Nephron (organoid): Measurements from ENCODE around the gene LAMTOR5.
A peak's percentile ranks its signal among the peaks of the same experiment; 100 is the strongest.
"Not testable (repeated sequence)": the region's sequence is repeated elsewhere in the genome, so short reads cannot be mapped to it uniquely, and the experiment has no call there.

Experiments used
- H3K27ac Mint-ChIP-seq, 3 experiments: 2 replicates each; pipeline ENCODE4 v1.8.0; 2020; ENCODE audit warnings: mixed read lengths in 3 of 3, mild to moderate bottlenecking in 2 of 3, moderate library complexity in 1 of 3
- H3K27me3 Mint-ChIP-seq: 2 replicates; pipeline ENCODE4 v1.8.0; 2021; ENCODE audit warnings: low read depth, mild to moderate bottlenecking, moderate library complexity, mixed read lengths
- H3K36me3 Mint-ChIP-seq: 2 replicates; pipeline ENCODE4 v1.8.0; 2020; ENCODE audit warnings: low read depth, mixed read lengths
- H3K4me1 Mint-ChIP-seq: 2 replicates; pipeline ENCODE4 v1.8.0; 2020; ENCODE audit warnings: mixed read lengths
- H3K4me3 Mint-ChIP-seq, 3 experiments: 2 replicates each; pipeline ENCODE4 v1.8.0; 2020; ENCODE audit warnings: mild to moderate bottlenecking in 3 of 3, mixed read lengths in 3 of 3, moderate library complexity in 2 of 3
- H3K9me3 Mint-ChIP-seq: 2 replicates; pipeline ENCODE4 v1.8.0; 2020; ENCODE audit warnings: mixed read lengths
- CTCF ChIP-seq, 3 experiments: fragments of 200-600 bp; sonication (generic); IDR thresholded peaks; one replicate each; pipeline ENCODE4 v1.5.0; 2021; ENCODE audit warnings: antibody characterized with exemption in 3 of 3; ENCODE audit not compliant: unreplicated experiment in 3 of 3

The LAMTOR5 gene

GRCh38 chr1:110403805-110404204 is 3.7 kb downstream of the LAMTOR5 start:
- H3K36me3 Mint-ChIP-seq = peaks cover 21% of the 10 kb centered on the region
- H3K9me3 Mint-ChIP-seq = no peaks in the 10 kb centered on the region
- peak overlapping the region in 2 of 3 experiments; percentile 80 to 90 for H3K27ac Mint-ChIP-seq
- peaks cover 14% of the 10 kb centered on the region for H3K4me1 Mint-ChIP-seq
- no peaks in the 10 kb centered on the region for H3K27me3 Mint-ChIP-seq
- no peak overlapping the region for H3K4me3 Mint-ChIP-seq
- no peak for TF ChIP-seq CTCF (IDR thresholded peaks at IDR 0.05; ENCODE audit: unreplicated experiment in 3 of 3)

- not testable (repeated sequence) for H3K4me3 Mint-ChIP-seq, H3K4me1 Mint-ChIP-seq, H3K27ac Mint-ChIP-seq, H3K9me3 Mint-ChIP-seq, H3K27me3 Mint-ChIP-seq
- H3K36me3 Mint-ChIP-seq = peaks cover 34% of the 10 kb centered on the region
These were observed 11.1 kb downstream of the LAMTOR5 start for GRCh38 chr1:110396259-110396958.

DNA sequence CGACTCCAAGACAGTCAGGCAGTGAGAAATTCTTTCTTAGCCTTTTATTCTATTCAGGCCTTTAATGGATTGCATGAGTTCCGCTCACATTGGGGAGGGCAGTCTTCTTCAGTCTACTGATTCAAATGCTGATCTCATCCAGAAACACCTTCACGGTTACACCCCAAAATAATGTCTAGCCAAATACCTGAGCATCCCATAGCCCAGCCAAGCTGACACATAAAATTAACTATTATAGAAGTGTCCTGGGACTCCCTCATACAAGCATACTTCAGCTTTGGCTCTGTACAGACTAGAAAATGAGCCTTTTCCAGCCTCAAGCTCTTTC is 13.0 kb downstream of the LAMTOR5 start:
- H3K9me3 Mint-ChIP-seq = no peaks in the 10 kb centered on the region
- no peak for TF ChIP-seq CTCF (IDR thresholded peaks at IDR 0.05; ENCODE audit: unreplicated experiment in 3 of 3)
- no peak overlapping the region for H3K4me3 Mint-ChIP-seq
- H3K36me3 Mint-ChIP-seq = peaks cover 26% of the 10 kb centered on the region
- peak overlapping the region; percentile 91 to 94 (median 92) for H3K27ac Mint-ChIP-seq
- peaks cover 23% of the 10 kb centered on the region for H3K4me1 Mint-ChIP-seq
- H3K27me3 Mint-ChIP-seq = no peaks in the 10 kb centered on the region

- Mint-ChIP-seq H3K4me3 (no peak overlapping the region), H3K27me3 (no peaks in the 10 kb centered on the region), H3K4me1 (peaks cover 26% of the 10 kb centered on the region), H3K27ac (peak overlapping the region; percentile 91 to 94 (median 92)), H3K36me3 (peaks cover 26% of the 10 kb centered on the region), H3K9me3 (no peaks in the 10 kb centered on the region)
- no peak for TF ChIP-seq CTCF (IDR thresholded peaks at IDR 0.05; ENCODE audit: unreplicated experiment in 3 of 3)
These were observed 13.6 kb downstream of the LAMTOR5 start for GRCh38 chr1:110393691-110394492.

GRCh38 chr1:110393286-110393685 is 14.2 kb downstream of the LAMTOR5 start:
- Mint-ChIP-seq H3K36me3 (peaks cover 23% of the 10 kb centered on the region), H3K4me3 (no peak overlapping the region), H3K27me3 (no peaks in the 10 kb centered on the region), H3K4me1 (peaks cover 26% of the 10 kb centered on the region), H3K27ac (peak overlapping the region; percentile 91 to 94 (median 92)), H3K9me3 (no peaks in the 10 kb centered on the region)
- TF ChIP-seq CTCF (IDR thresholded peaks at IDR 0.05; ENCODE audit: unreplicated experiment in 3 of 3) = no peak

DNA sequence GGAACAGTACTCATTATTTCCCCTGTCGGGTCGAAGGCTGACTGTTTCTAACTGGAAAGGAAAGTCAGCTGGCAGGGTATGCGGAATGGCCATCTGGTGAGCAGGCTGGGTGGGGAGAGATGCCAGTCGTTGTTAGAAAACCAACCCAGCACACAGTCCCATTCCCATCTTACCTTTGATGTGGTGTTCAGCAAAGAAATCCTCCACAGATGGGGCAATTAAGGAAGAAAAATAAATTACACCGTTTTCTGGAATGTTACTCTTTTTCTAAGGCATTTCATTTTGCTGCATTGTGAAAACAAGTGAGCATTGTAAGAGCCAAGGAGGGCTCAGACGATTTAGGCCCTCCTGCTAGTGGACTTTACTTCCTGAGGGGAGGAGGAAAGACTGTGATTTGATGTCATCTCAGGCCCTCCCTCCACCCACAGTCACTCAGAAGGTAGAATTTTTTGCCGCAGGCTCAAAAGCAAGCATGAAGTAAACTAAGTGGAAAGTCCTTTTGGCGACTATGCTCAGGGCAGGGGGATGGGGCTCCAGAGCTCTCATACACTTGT is 16.7 kb downstream of the LAMTOR5 start, which contains the start of gene SLC16A4:
Gene SLC16A4, minus strand, starts transcription at position 335 of the 554 bp plus-strand sequence. CDS start 1,703 bp downstream, outside the sequence.
- TF ChIP-seq CTCF (IDR thresholded peaks at IDR 0.05; ENCODE audit: unreplicated experiment in 3 of 3) = no peak
- Mint-ChIP-seq H3K4me3 (peak within 1 kb of the TSS; percentile 79 to 82 (median 81)), H3K36me3 (peaks cover 16% of the 10 kb centered on the region), H3K27me3 (no peaks in the 10 kb centered on the region), H3K4me1 (peaks cover 26% of the 10 kb centered on the region), H3K27ac (peak within 1 kb of the TSS; percentile 87 to 93 (median 91)), H3K9me3 (no peaks in the 10 kb centered on the region)
